IMR-90 (cell line): Measurements from ENCODE around the gene NOP14. TPM values are rescaled to one million over a fixed set of nuclear protein-coding genes. Genes with fewer than 3 reads are reported as not detected.

Source experiments
- ATAC-seq: fragments of 200-7000 bp; cut with Tn5 transposase; 2 replicates; pipeline ENCODE4 v1.9.1; 2020; ENCODE audit warnings: low read depth, mild to moderate bottlenecking, moderate library complexity
- BruUV-seq: library from RNA; stranded (reverse); fragments of 400-500 nt; replicated peaks from 2 replicates; lab custom pipeline; 2021; lab: Mats Ljungman, UMichigan
- CTCF ChIA-PET: fragments of 300-600 bp; formaldehyde crosslinking; extraction: SDS; loops from one replicate; lab custom pipeline; 2021; ENCODE audit warnings: antibody characterized with exemption; lab: Yijun Ruan, JAX
- POLR2A ChIA-PET: fragments of 300-600 bp; sonication (Branson Sonifier 250); formaldehyde crosslinking; loops from one replicate; lab custom pipeline; 2022; ENCODE audit warnings: antibody characterized with exemption; ENCODE audit not compliant: unreplicated experiment; lab: Charles Lee
- DNase-seq: peaks from one replicate; pipeline ENCODE4 v3.0.0; 2013
- H2AFZ ChIP-seq: replicated peaks from 2 replicates; pipeline ENCODE3; 2013; ENCODE audit warnings: low read length, mild to moderate bottlenecking; ENCODE audit not compliant: poor library complexity
- H2AK5ac ChIP-seq: 2 replicates; pipeline ENCODE4 v1.6.1; 2013; ENCODE audit warnings: low read depth, low read length, inconsistent platforms
- H2AK9ac ChIP-seq: replicated peaks from 2 replicates; pipeline ENCODE3; 2013; ENCODE audit warnings: mild to moderate bottlenecking, low read depth, low read length, moderate library complexity; ENCODE audit not compliant: poor library complexity
- H2BK120ac ChIP-seq: 2 replicates; pipeline ENCODE4 v1.6.1; 2013; ENCODE audit warnings: low read depth, low read length, inconsistent platforms
- H2BK15ac ChIP-seq: 3 replicates; pipeline ENCODE4 v1.6.1; 2013; ENCODE audit warnings: low read depth, low read length, inconsistent platforms
- H2BK20ac ChIP-seq: 2 replicates; pipeline ENCODE4 v1.6.1; 2013; ENCODE audit warnings: low read depth, mild to moderate bottlenecking, inconsistent platforms, low read length, moderate library complexity
- H2BK5ac ChIP-seq: 2 replicates; pipeline ENCODE4 v1.6.1; 2013; ENCODE audit warnings: mild to moderate bottlenecking, low read depth, low read length, inconsistent platforms; ENCODE audit not compliant: poor library complexity, severe bottlenecking
- H3K14ac ChIP-seq: replicated peaks from 2 replicates; pipeline ENCODE4 v1.6.1; 2013; ENCODE audit warnings: low read depth, low read length, inconsistent platforms
- H3K18ac ChIP-seq: 2 replicates; pipeline ENCODE4 v1.6.1; 2013; ENCODE audit warnings: low read depth, low read length, control low read depth
- H3K23ac ChIP-seq: 2 replicates; pipeline ENCODE4 v1.6.1; 2013; ENCODE audit warnings: low read depth, low read length, inconsistent platforms
- H3K27ac ChIP-seq: 2 replicates; pipeline ENCODE4 v1.5.1; 2013; ENCODE audit warnings: mild to moderate bottlenecking, control low read depth, low read length; ENCODE audit not compliant: insufficient read depth
- H3K27me3 ChIP-seq: 2 replicates; pipeline ENCODE4 v1.6.1; 2013; ENCODE audit warnings: low read length; ENCODE audit not compliant: control insufficient read depth, insufficient read depth
- H3K36me3 ChIP-seq: 2 replicates; pipeline ENCODE4 v1.6.1; 2013; ENCODE audit warnings: low read length, mixed read lengths; ENCODE audit not compliant: control insufficient read depth, insufficient read depth
- H3K4ac ChIP-seq: 2 replicates; pipeline ENCODE4 v1.6.1; 2013; ENCODE audit warnings: low read depth, low read length, inconsistent platforms
- H3K4me1 ChIP-seq: 2 replicates; pipeline ENCODE4 v1.6.1; 2013; ENCODE audit warnings: low read length, mixed read lengths; ENCODE audit not compliant: control insufficient read depth, insufficient read depth
- H3K4me2 ChIP-seq: 2 replicates; pipeline ENCODE4 v1.6.1; 2013; ENCODE audit warnings: low read depth, mild to moderate bottlenecking, control low read depth, low read length, moderate library complexity
- H3K4me3 ChIP-seq: 2 replicates; pipeline ENCODE4 v1.5.1; 2013; ENCODE audit warnings: low read depth, mild to moderate bottlenecking, control low read depth, low read length, moderate library complexity; ENCODE audit not compliant: insufficient read depth
- H3K56ac ChIP-seq: 2 replicates; pipeline ENCODE4 v1.6.1; 2013; ENCODE audit warnings: low read length, inconsistent platforms; ENCODE audit not compliant: insufficient read depth; ENCODE audit errors: extremely low read depth
- H3K79me1 ChIP-seq, 2 experiments: 2 replicates each; pipeline ENCODE4 v1.6.1; 2013; ENCODE audit warnings: low read length in 2 of 2, inconsistent platforms in 1 of 2, low read depth in 1 of 2
- H3K9ac ChIP-seq: 2 replicates; pipeline ENCODE4 v1.6.1; 2013; ENCODE audit warnings: low read depth, low read length, control low read depth
- H3K9me1 ChIP-seq: 2 replicates; pipeline ENCODE4 v1.6.1; 2013; ENCODE audit warnings: low read length, inconsistent platforms; ENCODE audit not compliant: insufficient read depth
- H3K9me3 ChIP-seq: 2 replicates; pipeline ENCODE4 v1.6.1; 2013; ENCODE audit warnings: low read length; ENCODE audit not compliant: control insufficient read depth, insufficient read depth
- H4K20me1 ChIP-seq: 2 replicates; pipeline ENCODE4 v1.6.1; 2013; ENCODE audit warnings: low read length, inconsistent platforms; ENCODE audit not compliant: insufficient read depth
- H4K5ac ChIP-seq: 2 replicates; pipeline ENCODE4 v1.6.1; 2013; ENCODE audit warnings: mild to moderate bottlenecking, low read depth, low read length, control low read depth
- H4K8ac ChIP-seq, 2 experiments: 2 replicates each; pipeline ENCODE4 v1.6.1; 2013; ENCODE audit warnings: low read depth in 2 of 2, low read length in 2 of 2, control low read depth in 1 of 2, inconsistent platforms in 1 of 2
- H4K91ac ChIP-seq: 2 replicates; pipeline ENCODE4 v1.6.1; 2013; ENCODE audit warnings: low read depth, low read length, inconsistent platforms; ENCODE audit not compliant: insufficient read depth
- CEBPB ChIP-seq: IDR thresholded peaks from 2 replicates; pipeline ENCODE4 v1.6.1; 2012; ENCODE audit warnings: low read depth, low read length, improper control_type of control experiment
- FOS ChIP-seq: fragments of 150-350 bp; IDR thresholded peaks from 2 replicates; pipeline ENCODE4 v1.6.1; 2016; ENCODE audit warnings: low read depth, low read length
- MAFK ChIP-seq: IDR thresholded peaks from 2 replicates; pipeline ENCODE4 v1.6.1; 2012; ENCODE audit warnings: low read depth, low read length, improper control_type of control experiment
- NFE2L2 ChIP-seq: fragments of 150-350 bp; IDR thresholded peaks from 2 replicates; pipeline ENCODE4 v1.6.1; 2016; ENCODE audit warnings: low read depth, mild to moderate bottlenecking, low read length
- POLR2A ChIP-seq: IDR thresholded peaks from 2 replicates; pipeline ENCODE4 v1.6.1; 2012; ENCODE audit warnings: mild to moderate bottlenecking, low read depth, low read length
- RFX5 ChIP-seq: IDR thresholded peaks from 2 replicates; pipeline ENCODE4 v1.8.0; 2012; ENCODE audit warnings: low read depth, mild to moderate bottlenecking, low read length, moderate library complexity
- SMC3 ChIP-seq: fragments of 150-350 bp; IDR thresholded peaks from 2 replicates; pipeline ENCODE4 v1.6.1; 2016; ENCODE audit warnings: low read depth, mild to moderate bottlenecking, antibody characterized with exemption, low read length, moderate library complexity
- WGBS, 2 experiments: methylation state at CpG; one replicate each; pipeline versions ENCODE4 v1.1.5 to v1.1.7; 2013; ENCODE audit warnings: missing lambda C conversion rate in 2 of 2; ENCODE audit not compliant: insufficient read length in 1 of 2; ENCODE audit errors: extremely low coverage in 2 of 2; 5-methylcytosine and 5-hydroxymethylcytosine counted together
- dilution Hi-C: fragments of 300-500 bp; cut with HindIII; formaldehyde crosslinking; loops from one replicate; pipeline ENCODE4 v1.14.3; 2018; ENCODE audit warnings: low sequenced_read_pairs; ENCODE audit not compliant: unreplicated experiment
- in situ Hi-C: fragments of 300-500 bp; cut with MboI; formaldehyde crosslinking; loops from 3 replicates; pipeline ENCODE4 v1.14.3; 2019; ENCODE audit warnings: low sequenced_read_pairs, inconsistent platforms, mixed read lengths
- intact Hi-C: fragments of 100-400 bp; cut with micrococcal nuclease; formaldehyde crosslinking; loops from 2 replicates; pipeline ENCODE4 v1.10.0; 2022
- polyA plus RNA-seq, 3 experiments: library from polyadenylated mRNA; depleted of rRNA; stranded (reverse); fragments of >200 nt; gene quantifications; 2 replicates each; pipeline ENCODE4 v1.2.3, GENCODE V29; 2012; ENCODE audit warnings: low replicate concordance in 1 of 3
- total RNA-seq: library from RNA; depleted of rRNA; stranded (reverse); fragments of >200 nt; gene quantifications from 2 replicates; pipeline ENCODE4 v1.2.3, GENCODE V29; 2012
- TF ChIP-seq, protein P1 (sequence below): conservative IDR thresholded peaks from 2 replicates; pipeline ENCODE4 v1.5.1; 2012; ENCODE audit warnings: mild to moderate bottlenecking, low read depth, low read length, improper control_type of control experiment

Gene NOP14
- total and polyA plus RNA-seq, 2 of the 4 experiments (the other 2 are of a cell fraction), result 10.9 to 12.6 TPM

DNA sequence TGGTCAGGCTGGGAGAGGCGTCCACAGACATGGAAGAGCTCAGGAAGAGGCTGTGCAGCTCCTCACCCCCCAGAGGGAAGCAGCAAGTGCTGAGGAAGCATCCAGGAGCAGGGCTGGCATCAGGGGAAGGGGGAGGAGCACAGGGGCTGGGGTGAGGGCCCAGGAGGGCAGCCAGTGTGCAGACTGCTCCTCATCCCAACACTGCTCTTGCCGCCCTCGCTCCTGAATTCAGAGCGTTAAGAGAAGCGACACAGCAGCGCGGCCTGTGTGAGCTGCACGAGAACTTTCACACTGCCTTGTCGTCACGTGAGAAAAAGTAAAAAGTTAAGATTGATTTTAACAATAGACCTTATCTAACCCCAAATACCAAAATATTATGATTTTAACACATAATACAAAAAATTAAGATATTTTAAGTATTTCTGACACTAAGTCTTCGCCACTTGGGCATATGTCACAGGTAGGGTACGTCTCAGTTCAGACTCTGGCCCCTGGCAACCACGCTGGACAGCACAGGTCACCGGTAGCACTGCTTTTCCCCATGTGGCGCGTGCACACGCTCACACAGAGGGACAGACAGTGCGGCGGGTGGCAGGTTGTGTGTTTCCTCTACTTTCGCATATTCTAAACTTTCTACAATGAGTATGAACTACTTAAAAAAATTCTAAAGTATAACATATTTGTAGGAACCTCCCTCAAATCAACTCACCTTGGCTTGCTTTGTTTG, 19.7 kb downstream of the NOP14 start:
- H3K79me1 ChIP-seq, result peaks cover 8 to 44% of the 10 kb centered on the region in 2 experiments; a peak in 3 of 4 replicates
- DNase-seq (no peak), ATAC-seq (no peak)
- no peak overlapping the region for H3K23ac ChIP-seq
- dilution Hi-C loops (no loop called here), intact Hi-C loops (no loop called here), in situ Hi-C loops (no loop called here)
- H2BK120ac ChIP-seq, result no peak overlapping the region
- no peak overlapping the region for H2BK5ac ChIP-seq
- H2AFZ ChIP-seq, result no peak overlapping the region
- peaks cover 6% of the 10 kb centered on the region; the same call in 1 of the 2 replicates for H3K9me1 ChIP-seq
- no peak overlapping the region for H3K14ac ChIP-seq
- H3K4ac ChIP-seq, result no peak overlapping the region
- no peaks in the 10 kb centered on the region for H3K27me3 ChIP-seq
- POLR2A ChIA-PET, result interaction anchor here (0.6 kb wide), 1 partner anchor 21 kb away, joined by 5 read pairs; no protein-coding TSS in a partner anchor
- CTCF ChIA-PET, result no interaction called here
- H3K18ac ChIP-seq, result no peak overlapping the region
- H2BK15ac ChIP-seq, result no peak overlapping the region
- no peak overlapping the region for H3K9ac ChIP-seq
- H3K27ac ChIP-seq, result no peak overlapping the region
- peaks cover 34% of the 10 kb centered on the region for H4K20me1 ChIP-seq
- WGBS, 2 experiments, result no CpG with 5 or more reads among the region's 20 CpGs
- peaks cover 78% of the 10 kb centered on the region for H3K36me3 ChIP-seq
- no peak overlapping the region for H3K4me2 ChIP-seq
- H2BK20ac ChIP-seq, result no peak overlapping the region
- H3K4me3 ChIP-seq, result no peak overlapping the region
- no peak overlapping the region for H2AK5ac ChIP-seq
- no peak overlapping the region for H2AK9ac ChIP-seq
- no peak overlapping the region for H3K56ac ChIP-seq
- no peak for TF ChIP-seq RFX5
- TF ChIP-seq NFE2L2, result no peak
- no peak for TF ChIP-seq POLR2A
- TF ChIP-seq, protein P1, sequence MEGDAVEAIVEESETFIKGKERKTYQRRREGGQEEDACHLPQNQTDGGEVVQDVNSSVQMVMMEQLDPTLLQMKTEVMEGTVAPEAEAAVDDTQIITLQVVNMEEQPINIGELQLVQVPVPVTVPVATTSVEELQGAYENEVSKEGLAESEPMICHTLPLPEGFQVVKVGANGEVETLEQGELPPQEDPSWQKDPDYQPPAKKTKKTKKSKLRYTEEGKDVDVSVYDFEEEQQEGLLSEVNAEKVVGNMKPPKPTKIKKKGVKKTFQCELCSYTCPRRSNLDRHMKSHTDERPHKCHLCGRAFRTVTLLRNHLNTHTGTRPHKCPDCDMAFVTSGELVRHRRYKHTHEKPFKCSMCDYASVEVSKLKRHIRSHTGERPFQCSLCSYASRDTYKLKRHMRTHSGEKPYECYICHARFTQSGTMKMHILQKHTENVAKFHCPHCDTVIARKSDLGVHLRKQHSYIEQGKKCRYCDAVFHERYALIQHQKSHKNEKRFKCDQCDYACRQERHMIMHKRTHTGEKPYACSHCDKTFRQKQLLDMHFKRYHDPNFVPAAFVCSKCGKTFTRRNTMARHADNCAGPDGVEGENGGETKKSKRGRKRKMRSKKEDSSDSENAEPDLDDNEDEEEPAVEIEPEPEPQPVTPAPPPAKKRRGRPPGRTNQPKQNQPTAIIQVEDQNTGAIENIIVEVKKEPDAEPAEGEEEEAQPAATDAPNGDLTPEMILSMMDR, result no peak
- no peak for TF ChIP-seq CEBPB
- no peak for TF ChIP-seq MAFK
- no peak for TF ChIP-seq FOS
- TF ChIP-seq SMC3, result no peak
- no peak overlapping the region for H4K91ac ChIP-seq
- no TSS peak for BruUV-seq
- no peak overlapping the region for H4K5ac ChIP-seq
- no peaks in the 10 kb centered on the region for H3K9me3 ChIP-seq
- no peak overlapping the region for H4K8ac ChIP-seq
- H3K4me1 ChIP-seq, result no peaks in the 10 kb centered on the region
